HG02759 (cell line): ENCODE data around the gene ASH1L.
"Not testable (repeated sequence)": the region's sequence is repeated elsewhere in the genome, so short reads cannot be mapped to it uniquely, and the experiment has no call there.

Experiments
- ATAC-seq: cut with Tn5 transposase; IDR thresholded peaks from one replicate; pipeline ENCODE4 v1.9.1; 2021; ENCODE audit warnings: mild to moderate bottlenecking, moderate library complexity; ENCODE audit not compliant: unreplicated experiment

The ASH1L gene

GRCh38 chr1:155562581-155563376 is at the start of gene ASH1L:
Gene ASH1L, minus strand, starts transcription at chr1:155562803. Its CDS starts 41,284 bp downstream, at chr1:155521519.
- ATAC-seq, result peak; percentile 73

DNA sequence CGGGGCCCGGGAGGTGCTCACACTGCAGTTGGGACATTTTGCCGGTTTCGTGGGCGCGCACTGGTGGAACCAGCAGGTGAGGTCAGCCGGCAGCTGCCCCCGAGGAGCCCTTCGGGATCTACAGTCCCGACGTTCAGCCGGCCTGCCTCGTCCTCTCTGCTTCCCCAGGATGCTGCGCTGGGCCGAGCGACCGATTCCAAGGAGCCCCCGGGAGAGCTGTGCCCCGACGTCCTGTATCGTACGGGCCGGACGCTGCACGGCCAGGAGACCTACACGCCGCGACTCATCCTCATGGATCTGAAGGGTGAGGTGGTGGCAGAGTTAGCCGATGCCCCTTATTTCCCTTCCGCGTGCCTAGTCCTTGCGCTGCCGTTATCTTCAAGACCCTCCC is 47.6 kb upstream of the ASH1L start:
- not testable (repeated sequence) for ATAC-seq

DNA sequence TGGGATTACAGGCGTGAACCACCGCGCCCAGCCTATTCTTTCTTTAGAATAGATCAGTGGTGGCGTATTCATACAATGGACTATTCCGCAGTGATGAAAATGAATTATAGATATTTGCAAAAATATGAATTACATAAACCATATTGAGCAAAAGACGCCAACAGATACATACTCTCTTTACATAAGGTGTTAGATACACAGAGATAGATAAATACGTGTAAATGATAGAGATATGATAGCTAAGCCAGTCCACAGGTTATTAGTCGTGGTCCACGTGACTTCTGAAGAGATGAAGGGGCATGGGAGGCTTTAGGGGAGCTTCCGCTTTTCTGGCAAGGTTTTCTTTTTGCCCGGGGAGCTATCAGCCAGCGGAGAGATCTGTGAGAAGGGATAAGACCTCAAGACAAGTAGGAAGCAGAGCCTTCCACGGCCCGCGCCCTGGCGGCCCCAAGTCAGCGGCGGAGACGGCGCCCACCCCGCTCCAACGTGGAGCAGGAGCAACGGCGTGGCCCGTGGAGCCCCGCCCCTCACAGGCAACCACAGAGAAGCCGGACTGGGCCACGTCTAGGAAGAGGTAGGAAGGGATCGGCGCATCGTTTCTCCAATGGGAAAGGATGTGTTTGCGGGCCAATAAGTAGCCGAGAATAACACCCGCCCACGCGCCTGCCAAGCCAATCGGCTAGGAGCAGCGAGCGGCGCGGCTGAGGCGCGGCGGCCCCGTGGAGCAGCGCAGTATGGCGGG is 47.1 kb upstream of the ASH1L start, which contains the start of gene MSTO1:
Gene MSTO1, plus strand, starts transcription at position 704 of the 742 bp plus-strand sequence. Its CDS starts 31 bp downstream, at position 735.
- ATAC-seq, result peak; percentile 93

- ATAC-seq, result no peak
These were observed 46.3 kb upstream of the ASH1L start for GRCh38 chr1:155608888-155609225.

DNA sequence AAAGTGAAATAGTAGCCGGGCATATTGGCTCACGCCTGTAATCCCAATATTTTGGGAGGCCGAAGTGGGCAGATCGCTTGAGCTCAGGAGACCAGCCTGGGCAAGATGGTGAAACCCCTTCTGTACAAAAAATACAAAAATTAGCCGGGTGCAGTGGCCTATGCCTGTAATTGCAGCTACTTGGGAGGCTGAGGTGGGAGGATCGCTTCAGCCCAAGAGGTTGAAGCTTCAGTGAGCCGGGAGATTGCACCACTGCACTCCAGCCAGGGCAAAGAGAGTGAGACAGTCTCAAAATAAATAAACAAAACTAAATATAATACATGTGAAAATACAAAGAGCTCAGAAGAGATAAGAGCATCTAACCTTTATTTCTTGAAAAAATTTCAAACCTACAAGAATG is 45.1 kb upstream of the ASH1L start:
- ATAC-seq, result no peak

GRCh38 chr1:155599828-155600572 is 37.4 kb upstream of the ASH1L start:
- not testable (repeated sequence) for ATAC-seq

- no peak for ATAC-seq
These were observed 36.3 kb upstream of the ASH1L start for GRCh38 chr1:155598842-155599331.

- ATAC-seq, result no peak
These were observed 34.3 kb upstream of the ASH1L start for GRCh38 chr1:155596864-155597263.

- not testable (repeated sequence) for ATAC-seq
These were observed 33.4 kb upstream of the ASH1L start for GRCh38 chr1:155595877-155596474.

DNA sequence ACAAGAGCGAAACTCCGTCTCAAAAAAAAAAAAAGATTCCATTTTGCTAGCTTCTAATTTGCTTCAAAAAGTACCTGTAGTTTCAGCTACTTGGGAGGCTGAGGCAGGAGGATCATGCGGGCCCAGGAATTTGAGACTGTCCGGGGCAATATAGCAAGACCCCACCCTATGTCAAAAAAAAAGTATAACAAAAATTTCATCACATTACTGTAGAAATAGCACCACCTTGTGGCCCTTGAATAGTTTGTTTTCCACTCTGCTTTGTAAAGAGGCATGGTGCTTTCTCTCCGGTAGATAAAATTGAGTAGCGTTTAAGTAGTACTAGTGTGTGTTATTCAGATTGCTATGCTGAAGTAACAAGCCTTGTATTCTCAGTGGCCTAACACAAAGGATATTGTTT is 29.2 kb upstream of the ASH1L start:
- no peak for ATAC-seq

GRCh38 chr1:155590516-155591247 is 28.1 kb upstream of the ASH1L start:
- ATAC-seq, result not testable (repeated sequence)

DNA sequence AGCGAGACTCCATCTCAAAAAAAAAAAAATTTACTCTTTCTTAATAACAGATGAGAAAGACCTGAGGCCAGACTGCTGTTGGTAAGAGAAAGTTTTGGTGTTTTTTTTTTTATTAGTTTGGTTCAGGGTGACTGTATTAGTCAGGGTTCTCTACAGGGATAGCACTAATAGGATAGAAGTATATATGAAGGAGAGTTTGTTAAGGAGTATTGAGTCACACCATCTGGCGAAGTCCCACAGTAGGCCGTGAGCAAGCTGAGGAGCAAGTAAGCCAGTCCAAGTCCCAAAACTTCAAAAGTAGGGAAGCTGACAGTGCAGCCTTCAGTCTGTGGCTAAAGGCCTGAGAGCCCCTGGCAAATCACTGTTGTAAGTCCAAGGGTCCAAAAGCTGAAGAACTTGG is 26.7 kb upstream of the ASH1L start:
- ATAC-seq, result not testable (repeated sequence)

DNA sequence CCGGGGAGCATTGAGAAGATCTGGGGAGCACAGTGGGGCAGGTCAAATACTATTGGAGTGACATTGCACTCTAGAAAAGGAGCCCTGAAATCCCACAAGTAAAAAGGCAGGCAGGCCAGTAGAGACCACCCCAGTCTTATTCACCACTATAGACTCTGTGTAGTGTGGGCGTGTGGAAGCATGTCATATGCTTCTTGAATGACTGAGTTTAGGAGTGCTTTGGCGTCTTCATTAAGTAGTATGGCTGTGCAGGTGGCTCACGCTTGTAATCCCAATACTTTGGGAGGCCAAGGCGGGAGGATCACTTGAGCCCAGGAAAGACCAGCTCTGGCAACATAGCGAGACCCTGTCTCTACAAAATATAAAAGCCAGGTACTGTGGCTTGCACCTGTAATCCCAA is 21.2 kb upstream of the ASH1L start:
- not testable (repeated sequence) for ATAC-seq

- ATAC-seq, result not testable (repeated sequence)
These were observed 13.0 kb upstream of the ASH1L start for GRCh38 chr1:155575608-155576007.

- no peak for ATAC-seq
These were observed 11.5 kb upstream of the ASH1L start for GRCh38 chr1:155574077-155574476.

DNA sequence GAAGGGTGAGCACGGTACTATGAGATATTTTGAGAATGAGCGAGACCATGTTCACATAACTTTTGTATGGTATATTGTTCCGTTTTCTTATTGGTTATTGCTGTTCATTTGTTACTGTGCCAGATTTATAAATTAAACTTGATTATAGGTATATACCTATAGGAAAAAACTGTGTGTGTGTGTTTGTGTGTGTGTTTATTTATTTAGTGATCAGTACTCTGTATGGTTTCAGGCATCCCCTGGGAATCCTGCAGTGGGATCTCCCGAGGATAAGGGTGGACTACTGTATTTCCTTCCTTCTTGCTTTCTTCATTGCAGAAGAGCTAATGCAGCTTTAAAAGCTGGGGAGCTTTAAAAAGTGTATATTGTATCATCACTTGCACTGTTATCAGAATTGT is 8.0 kb upstream of the ASH1L start:
- ATAC-seq, result no peak

- ATAC-seq, result no peak
These were observed 7.5 kb upstream of the ASH1L start for GRCh38 chr1:155569988-155570592.

DNA sequence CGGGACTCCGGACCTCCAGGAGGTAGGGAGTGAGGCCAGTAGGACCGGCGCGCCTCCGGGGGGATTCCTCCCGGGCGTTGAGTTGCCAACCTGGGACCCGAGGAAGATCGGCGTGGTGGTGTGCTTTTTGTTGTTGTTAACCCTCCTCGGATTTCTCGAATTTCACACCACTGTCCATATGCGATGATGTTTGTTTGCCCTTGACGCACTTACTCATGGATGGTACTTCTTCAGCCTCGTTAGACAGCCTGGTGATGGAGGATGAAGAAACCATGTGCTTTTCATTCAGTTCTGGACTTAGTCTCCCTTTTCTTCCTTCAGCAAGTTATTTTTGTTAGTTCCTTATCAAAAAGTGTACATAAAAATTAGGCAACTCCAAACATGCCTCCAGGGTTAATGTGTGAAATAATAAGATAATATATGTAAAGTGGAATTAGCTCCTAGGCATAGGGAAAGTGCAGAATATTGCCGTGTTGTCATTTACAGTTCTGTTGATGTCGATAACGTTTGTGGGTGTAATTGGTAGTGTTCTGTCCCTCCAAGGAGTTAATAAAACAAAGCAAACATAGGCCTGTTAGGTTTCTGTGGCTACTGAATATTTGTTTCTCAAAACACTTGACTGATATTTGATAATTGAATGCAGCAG is 897 bp upstream of the ASH1L start:
- ATAC-seq, result not testable (repeated sequence)
